ENCODE data around the gene SH2D1A.
"Not testable (repeated sequence)": the region's sequence is repeated elsewhere in the genome, so short reads cannot be mapped to it uniquely, and the experiment has no call there.

The SH2D1A gene

GRCh38 chrX:124346117-124346876 lies at the start of gene SH2D1A:
Gene SH2D1A, plus strand, starts transcription at chrX:124346563. Its CDS starts 80 bp downstream, at chrX:124346643.
- DNase-seq, result no peak

DNA sequence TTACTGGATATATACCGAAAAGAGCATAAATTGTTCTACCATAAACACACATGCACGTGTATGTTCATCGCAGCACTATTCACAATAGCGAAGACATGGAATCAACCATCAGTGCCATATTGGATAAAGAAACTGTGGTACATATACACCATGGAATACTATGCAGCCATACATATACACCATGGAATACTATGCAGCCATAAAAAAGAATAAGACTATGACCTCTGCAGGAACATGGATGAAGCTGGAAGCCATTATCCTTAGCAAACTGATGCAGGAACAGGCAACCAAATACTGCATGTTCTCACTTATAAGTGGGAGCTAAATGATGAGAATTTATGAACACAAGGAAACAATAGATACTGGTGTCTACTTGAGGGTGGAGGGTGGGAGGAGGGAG lies 47.0 kb upstream of the SH2D1A start:
- not testable (repeated sequence) for DNase-seq

DNA sequence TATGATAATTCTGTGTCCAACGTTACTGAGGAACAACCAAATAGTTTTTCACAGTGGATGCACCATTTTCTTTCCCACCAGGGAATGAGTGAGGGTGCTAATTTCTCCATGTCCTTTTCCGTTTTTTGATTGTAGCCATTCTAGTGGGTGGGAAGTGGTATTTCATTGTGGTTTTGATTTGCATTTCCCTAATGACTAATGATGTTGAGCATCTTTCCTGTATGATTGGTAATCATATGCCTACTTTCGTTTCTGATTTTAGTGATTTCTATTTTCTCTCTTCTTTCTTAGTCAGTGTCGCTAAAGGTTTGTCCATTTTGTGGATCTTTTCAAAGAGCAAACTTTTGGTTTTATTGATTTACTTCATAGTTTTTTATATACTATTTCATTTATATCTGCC lies 46.0 kb upstream of the SH2D1A start:
- no peak for DNase-seq

- no peak for DNase-seq
Observed at GRCh38 chrX:124307253-124307907, 39.0 kb upstream of the SH2D1A start.

GRCh38 chrX:124325732-124326131 lies 20.6 kb upstream of the SH2D1A start:
- no peak for DNase-seq

- no peak for DNase-seq
Observed at GRCh38 chrX:124328765-124329164, 17.6 kb upstream of the SH2D1A start.

DNA sequence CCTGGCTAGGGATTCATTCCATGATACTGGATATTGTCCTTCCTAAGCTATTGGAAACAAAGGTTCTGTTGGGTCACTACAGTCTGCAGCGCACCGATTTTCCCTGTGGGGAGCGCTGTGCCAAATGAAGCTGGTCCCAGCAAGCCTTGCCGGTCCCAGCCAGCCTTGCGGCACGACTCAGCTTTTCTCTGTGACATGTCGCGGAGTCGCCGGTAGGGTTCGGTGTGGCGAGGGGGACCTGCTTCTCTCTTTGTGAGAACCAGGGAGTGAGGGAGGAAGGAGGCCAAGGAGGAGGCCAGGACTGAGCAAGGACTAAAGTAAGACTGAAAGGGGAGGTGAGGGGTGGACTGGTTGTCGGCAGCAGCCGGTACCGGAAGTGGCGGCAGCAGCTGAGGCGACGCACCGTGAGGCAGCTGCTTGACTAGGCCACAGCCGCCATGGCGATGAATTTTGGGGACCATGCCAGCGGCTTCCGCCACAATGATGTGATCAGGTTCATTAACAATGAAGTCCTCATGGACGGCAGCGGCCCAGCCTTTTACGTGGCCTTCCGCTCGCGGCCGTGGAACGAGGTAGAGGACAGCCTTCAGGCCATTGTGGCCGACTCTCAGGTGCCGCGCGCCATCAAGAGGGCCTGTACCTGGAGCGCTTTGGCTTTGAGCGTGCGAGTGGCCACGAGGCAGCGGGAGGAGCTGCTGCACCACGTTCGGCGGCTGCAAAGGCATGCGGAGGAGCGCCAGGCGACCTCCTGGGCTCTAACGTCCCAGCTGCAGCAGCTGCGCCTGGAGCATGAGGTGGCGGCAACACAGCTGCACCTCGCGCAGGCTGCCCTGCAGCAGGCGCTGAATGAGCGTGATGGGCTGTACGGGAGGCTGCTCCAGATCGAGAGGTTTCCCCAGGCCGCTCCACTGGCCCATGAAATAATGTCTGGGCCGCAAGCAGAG lies 13.6 kb upstream of the SH2D1A start, which contains the start of gene TEX13D:
Gene TEX13D (plus strand): TSS at position 180 of the 944 bp plus-strand sequence. CDS start 258 bp downstream, at position 438.
- no peak for DNase-seq

DNA sequence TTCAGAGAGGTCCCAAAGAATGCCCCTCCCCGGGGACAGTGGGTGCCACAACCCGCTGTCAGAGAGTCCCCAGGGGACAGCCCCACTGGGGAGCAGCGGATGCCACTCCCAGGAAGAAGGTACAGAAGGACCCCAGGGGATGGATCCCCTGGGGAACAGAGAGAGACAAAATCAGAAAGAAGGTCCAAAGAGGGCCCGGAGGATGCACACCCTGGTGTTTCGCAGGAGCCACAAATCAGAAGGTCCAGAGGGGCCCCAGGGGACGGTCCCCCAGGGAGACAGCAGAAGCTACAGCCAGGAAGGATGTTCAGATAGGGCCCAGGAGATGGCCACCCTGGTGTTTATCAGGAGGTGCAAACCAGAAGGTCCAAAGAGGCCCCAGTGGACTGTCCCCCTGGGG lies 12.5 kb upstream of the SH2D1A start:
- no peak for DNase-seq

- DNase-seq, result not testable (repeated sequence)
Observed at GRCh38 chrX:124334555-124334954, 11.8 kb upstream of the SH2D1A start.

DNA sequence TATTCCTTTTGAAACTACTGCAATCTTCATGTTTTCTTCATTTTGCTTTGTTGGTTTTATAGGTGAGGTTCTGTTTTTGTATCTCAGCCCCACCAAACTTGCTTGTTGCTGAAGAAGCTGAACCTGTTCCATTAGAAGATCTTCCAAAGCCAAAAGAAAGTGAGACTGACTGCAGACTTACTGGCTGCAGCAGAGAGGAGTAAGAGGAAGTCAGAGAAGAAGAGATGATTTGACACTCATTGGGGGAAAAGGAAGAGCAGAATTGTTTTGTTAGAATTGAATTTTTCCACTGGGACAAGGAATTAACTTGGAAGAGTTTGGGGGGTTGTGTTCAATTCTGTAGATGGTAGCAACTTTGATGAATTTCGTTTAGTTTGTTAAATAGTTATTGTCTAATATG lies 10.8 kb upstream of the SH2D1A start:
- no peak for DNase-seq

- no peak for DNase-seq
Observed at GRCh38 chrX:124337916-124338315, 8.4 kb upstream of the SH2D1A start.

GRCh38 chrX:124338733-124339514 lies 7.4 kb upstream of the SH2D1A start:
- DNase-seq, result no peak

DNA sequence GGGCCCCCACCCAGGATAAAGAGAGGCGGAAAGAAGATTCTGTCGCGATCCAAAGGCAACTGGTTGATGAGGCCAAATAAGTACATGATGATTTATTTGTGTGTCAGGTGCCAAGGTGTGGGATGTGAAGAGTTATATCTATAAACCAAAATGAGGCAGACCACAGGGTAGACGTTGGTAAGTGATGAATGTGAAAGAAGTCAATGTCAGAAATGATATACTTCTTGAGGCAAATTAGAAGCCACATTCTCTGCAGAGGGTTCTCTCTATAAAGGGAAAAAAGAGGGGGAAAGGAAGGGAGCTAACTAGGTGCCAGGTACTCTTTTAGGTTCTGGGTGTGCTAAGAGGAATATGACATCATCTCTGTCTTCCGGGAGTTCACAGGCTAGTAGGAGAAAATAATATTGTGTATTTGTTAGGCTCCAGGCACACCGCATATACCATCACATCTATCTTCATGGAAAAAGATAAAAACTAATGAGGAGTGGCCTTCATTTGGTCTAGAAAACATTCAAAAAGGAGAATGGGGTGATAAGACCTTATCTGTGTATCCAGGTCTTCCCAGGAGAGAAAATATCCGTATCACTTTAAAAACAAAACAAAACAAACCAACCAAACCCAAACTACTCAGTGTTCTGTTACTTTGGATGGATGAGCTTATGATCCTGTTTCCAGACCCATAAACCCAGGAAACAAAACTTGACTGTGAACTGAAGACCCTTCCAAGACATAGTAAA lies 4.8 kb upstream of the SH2D1A start:
- no peak for DNase-seq

DNA sequence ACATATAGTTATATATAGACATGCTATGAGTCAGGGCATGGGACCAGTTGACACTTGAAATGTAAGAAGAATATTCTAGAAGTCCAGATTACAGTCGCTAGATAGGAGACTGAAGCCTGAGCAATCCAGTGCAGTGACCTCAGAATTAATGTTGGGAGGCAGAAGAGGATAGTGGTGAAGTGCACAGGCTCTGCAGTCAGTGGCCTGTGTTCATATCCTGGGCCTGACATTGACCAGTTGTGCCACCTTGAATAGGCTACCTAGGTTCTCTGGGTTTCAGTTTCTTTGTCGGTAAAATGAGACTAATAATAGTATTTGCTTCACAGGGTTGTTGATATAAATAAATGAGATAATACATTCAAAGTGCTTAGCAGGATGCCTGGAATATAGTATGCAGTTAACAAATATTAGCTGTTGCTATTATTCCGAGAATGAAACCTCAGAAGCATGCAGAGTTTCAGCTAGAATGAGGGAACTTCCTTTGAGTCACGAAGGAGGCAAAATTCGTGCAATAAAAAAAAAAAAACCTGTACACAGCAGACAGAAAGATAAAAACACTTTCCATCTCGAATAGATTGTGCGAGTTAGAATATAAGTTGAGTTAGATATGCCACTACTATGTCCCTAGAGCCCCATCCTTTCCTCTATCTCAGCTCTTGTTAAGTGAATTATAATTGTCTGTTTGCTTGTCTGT lies 4.0 kb upstream of the SH2D1A start:
- no peak for DNase-seq

DNA sequence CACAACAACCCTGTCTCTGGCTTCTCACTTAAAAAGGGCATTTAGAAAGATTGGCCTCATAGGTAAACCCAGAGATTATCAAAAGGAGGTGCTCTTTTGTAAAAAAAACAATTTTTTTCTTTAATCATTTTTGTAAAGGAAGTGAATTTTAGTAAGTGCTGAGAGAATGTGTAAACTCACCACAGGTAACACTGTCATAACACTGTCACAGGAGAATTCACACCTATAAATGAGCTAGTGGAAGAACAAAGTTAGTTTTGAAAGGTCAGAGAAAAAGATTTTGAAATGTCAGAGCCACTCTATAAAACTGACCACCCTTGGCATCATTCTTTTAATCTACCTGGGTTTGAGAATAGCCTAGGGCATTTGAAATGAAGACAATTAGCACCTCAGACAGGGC lies 3.3 kb upstream of the SH2D1A start:
- DNase-seq, result no peak

- DNase-seq, result no peak
Observed at GRCh38 chrX:124344246-124344645, 2.1 kb upstream of the SH2D1A start.

DNA sequence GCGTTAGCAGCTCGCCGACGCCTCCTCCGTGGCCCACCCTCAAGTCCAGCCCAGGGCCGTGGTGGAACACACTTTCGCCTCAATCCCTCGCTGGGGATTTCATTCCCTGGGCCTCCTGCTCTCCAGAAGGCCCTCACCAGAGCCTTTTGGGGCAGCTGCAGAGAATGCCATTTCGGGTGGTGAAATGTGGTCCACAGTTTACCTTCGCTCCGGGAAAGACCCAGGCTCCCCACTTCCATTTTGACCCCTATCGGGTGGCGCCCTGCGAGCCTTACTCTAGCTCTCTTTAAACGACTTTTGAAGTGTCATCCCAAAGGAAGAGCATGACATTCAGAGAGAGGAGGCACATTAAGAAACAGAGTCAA lies 496 bp downstream of the SH2D1A start:
- no peak for DNase-seq

DNA sequence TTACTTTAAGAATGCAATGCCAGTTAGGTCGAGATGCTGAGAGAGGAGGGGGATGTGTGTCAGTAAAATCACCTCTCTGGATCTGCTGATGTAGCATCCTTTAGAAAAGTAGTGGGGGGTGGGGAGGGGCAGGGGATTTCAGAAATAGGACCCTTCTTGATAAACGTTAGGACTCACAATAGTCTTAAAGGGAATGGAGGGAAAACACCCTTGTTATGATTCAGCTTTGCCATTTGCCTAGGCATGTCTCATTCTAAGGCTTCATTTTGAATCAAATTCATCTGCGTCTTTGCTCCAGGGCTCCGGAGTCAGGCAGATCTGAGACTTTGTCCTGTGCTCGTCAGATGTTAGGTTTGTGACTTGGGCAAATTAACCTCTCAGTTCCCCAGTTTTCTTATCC lies 879 bp downstream of the SH2D1A start:
- no peak for DNase-seq

- DNase-seq, result no peak
Observed at GRCh38 chrX:124348182-124348581, 1.8 kb downstream of the SH2D1A start.

GRCh38 chrX:124348885-124349453 lies 2.6 kb downstream of the SH2D1A start:
- DNase-seq, result no peak

GRCh38 chrX:124354648-124355047 lies 8.3 kb downstream of the SH2D1A start:
- DNase-seq, result no peak

All from NCI-H1417 (cell line).